ENCODE results near the gene RREB1.

- TF ChIP-seq CTCF (conservative IDR thresholded peaks at IDR 0.05 in 1 of 2, IDR thresholded peaks at IDR 0.05 in 1 of 2; ENCODE audit: extremely low read depth in 1 of 2, insufficient read depth in 1 of 2, low read depth in 1 of 2, low read length in 2 of 2) (no peak), EZH2 (IDR thresholded peaks at IDR 0.05; ENCODE audit: borderline replicate concordance, low read length) (no peak)
These were observed 20.2 kb upstream of the RREB1 start for GRCh38 chr6:7087491-7087979.
